ENCODE measurements around the gene GALNT7. TPM values are rescaled to one million over a fixed set of nuclear protein-coding genes. Genes with fewer than 3 reads are reported as not detected.

The GALNT7 gene
- total and polyA plus RNA-seq, 4 donors: 0.65 to 13.0 (median 2.1) TPM

DNA sequence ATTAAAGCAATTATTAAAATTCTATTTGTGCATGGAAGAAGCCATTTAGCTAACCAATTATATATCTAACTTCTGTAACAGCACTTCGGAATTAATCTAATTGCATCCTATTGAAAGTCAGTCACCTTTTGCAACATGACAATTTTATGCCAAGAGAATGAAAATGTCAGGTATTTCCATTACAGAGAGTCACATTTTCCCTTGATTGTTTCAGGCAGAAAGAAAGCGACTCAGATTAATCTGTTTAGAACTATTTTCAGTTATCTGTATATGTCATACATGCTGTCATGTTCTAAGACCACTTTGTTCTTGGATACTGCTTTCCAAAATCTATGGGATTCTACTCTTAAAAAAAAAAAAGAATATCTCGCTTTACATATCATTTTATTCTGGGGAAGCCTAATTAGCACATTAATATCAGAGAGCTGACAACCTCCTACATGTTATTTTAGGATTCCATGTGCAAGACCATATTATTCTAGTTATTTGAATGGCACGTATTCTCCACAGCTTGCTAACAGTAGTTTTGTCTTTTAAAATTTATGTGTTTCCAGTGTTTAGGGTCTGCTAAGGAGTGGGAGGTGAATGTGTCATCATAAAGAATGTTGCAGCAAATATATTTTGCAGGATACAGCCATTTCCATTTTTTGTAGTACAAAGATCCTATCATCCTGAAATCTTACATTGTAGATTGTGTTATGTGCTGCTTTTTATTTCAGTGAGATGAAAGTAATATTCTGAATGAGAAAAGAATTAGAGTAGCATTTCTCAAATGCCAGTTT lies 31.7 kb downstream of the GALNT7 start:
- Histone ChIP-seq H3K27me3 (ENCODE audit: control insufficient read depth in 4 of 4, insufficient read depth in 4 of 4, low read length in 3 of 4) (no peaks in the 10 kb centered on the region), H3K36me3 (ENCODE audit: control insufficient read depth in 4 of 4, insufficient read depth in 3 of 4, low read depth in 1 of 4, low read length in 3 of 4) (no peaks in the 10 kb centered on the region), H3K4me3 (ENCODE audit: low read depth in 1 of 3, low read length in 3 of 3) (no peak overlapping the region), H3K27ac (ENCODE audit: low read depth in 1 of 2, low read length in 2 of 2) (no peak overlapping the region), H3K9me3 (ENCODE audit: control insufficient read depth in 4 of 4, low read length in 3 of 4) (no peaks in the 10 kb centered on the region), H3K9ac (ENCODE audit: low read depth in 1 of 2, low read length in 2 of 2) (no peak overlapping the region), H3K4me1 (ENCODE audit: control insufficient read depth in 4 of 4, insufficient read depth in 4 of 4, low read length in 3 of 4) (no peaks in the 10 kb centered on the region)
- DNase-seq (ENCODE audit: low spot score): no peak
- TF ChIP-seq REST (IDR thresholded peaks at IDR 0.05) (no peak), GABPA (IDR thresholded peaks at IDR 0.05 in 1 of 2, conservative IDR thresholded peaks at IDR 0.05 in 1 of 2) (no peak), SP1 (IDR thresholded peaks at IDR 0.05) (no peak), HNF4G (IDR thresholded peaks at IDR 0.05) (no peak), YY1 (IDR thresholded peaks at IDR 0.05) (no peak), RXRA (IDR thresholded peaks at IDR 0.05) (no peak), FOXA1 (IDR thresholded peaks at IDR 0.05) (no peak)
- TF ChIP-seq, protein P1, sequence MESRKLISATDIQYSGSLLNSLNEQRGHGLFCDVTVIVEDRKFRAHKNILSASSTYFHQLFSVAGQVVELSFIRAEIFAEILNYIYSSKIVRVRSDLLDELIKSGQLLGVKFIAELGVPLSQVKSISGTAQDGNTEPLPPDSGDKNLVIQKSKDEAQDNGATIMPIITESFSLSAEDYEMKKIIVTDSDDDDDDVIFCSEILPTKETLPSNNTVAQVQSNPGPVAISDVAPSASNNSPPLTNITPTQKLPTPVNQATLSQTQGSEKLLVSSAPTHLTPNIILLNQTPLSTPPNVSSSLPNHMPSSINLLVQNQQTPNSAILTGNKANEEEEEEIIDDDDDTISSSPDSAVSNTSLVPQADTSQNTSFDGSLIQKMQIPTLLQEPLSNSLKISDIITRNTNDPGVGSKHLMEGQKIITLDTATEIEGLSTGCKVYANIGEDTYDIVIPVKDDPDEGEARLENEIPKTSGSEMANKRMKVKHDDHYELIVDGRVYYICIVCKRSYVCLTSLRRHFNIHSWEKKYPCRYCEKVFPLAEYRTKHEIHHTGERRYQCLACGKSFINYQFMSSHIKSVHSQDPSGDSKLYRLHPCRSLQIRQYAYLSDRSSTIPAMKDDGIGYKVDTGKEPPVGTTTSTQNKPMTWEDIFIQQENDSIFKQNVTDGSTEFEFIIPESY (IDR thresholded peaks at IDR 0.05): no peak
- WGBS: 89% methylated on average over 4 of the region's 4 CpGs

DNA sequence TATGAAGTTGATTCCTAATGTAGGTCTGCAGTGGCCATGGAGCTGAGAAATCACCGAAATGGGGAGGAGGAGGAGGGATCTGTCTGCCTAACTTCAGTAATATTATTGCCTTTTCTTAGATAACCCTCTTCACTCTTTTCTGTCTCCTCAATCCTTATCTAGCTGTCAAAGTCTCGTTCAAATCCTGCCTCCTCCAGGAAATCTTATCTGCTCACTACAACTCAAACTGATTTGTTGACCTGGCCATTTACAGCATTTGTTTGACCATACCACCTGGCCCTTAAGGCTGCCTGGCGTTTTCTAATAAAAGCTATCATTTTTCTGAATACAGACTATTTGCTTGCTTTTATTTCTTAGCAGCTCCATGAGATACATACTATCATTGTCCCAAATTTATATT lies 33.8 kb downstream of the GALNT7 start:
- Histone ChIP-seq H3K4me3 (ENCODE audit: low read depth in 1 of 3, low read length in 3 of 3) (no peak overlapping the region), H3K27ac (ENCODE audit: low read depth in 1 of 2, low read length in 2 of 2) (no peak overlapping the region), H3K27me3 (ENCODE audit: control insufficient read depth in 4 of 4, insufficient read depth in 4 of 4, low read length in 3 of 4) (no peaks in the 10 kb centered on the region), H3K4me1 (ENCODE audit: control insufficient read depth in 4 of 4, insufficient read depth in 4 of 4, low read length in 3 of 4) (no peaks in the 10 kb centered on the region), H3K9ac (ENCODE audit: low read depth in 1 of 2, low read length in 2 of 2) (no peak overlapping the region), H3K36me3 (ENCODE audit: control insufficient read depth in 4 of 4, insufficient read depth in 3 of 4, low read depth in 1 of 4, low read length in 3 of 4) (no peaks in the 10 kb centered on the region), H3K9me3 (ENCODE audit: control insufficient read depth in 4 of 4, low read length in 3 of 4) (no peaks in the 10 kb centered on the region)
- WGBS: 62% methylated on average over 3 of the region's 3 CpGs
- DNase-seq (ENCODE audit: low spot score): no peak
- TF ChIP-seq MAX (IDR thresholded peaks at IDR 0.05) (no peak), EGR1 (IDR thresholded peaks at IDR 0.05; ENCODE audit: low read depth in 2 of 2) (no peak), FOXA1 (IDR thresholded peaks at IDR 0.05) (no peak), RAD21 (IDR thresholded peaks at IDR 0.05) (no peak), NR2F2 (IDR thresholded peaks at IDR 0.05) (no peak), FOXA2 (IDR thresholded peaks at IDR 0.05) (no peak), JUND (IDR thresholded peaks at IDR 0.05) (no peak), REST (IDR thresholded peaks at IDR 0.05) (no peak), SP1 (IDR thresholded peaks at IDR 0.05) (no peak), TAF1 (conservative IDR thresholded peaks at IDR 0.05) (no peak), HNF4G (IDR thresholded peaks at IDR 0.05) (no peak), GABPA (IDR thresholded peaks at IDR 0.05 in 1 of 2, conservative IDR thresholded peaks at IDR 0.05 in 1 of 2) (no peak), HNF4A (conservative IDR thresholded peaks at IDR 0.05) (no peak)
- TF ChIP-seq, protein P1 (IDR thresholded peaks at IDR 0.05): no peak
- TF ChIP-seq, protein P2, sequence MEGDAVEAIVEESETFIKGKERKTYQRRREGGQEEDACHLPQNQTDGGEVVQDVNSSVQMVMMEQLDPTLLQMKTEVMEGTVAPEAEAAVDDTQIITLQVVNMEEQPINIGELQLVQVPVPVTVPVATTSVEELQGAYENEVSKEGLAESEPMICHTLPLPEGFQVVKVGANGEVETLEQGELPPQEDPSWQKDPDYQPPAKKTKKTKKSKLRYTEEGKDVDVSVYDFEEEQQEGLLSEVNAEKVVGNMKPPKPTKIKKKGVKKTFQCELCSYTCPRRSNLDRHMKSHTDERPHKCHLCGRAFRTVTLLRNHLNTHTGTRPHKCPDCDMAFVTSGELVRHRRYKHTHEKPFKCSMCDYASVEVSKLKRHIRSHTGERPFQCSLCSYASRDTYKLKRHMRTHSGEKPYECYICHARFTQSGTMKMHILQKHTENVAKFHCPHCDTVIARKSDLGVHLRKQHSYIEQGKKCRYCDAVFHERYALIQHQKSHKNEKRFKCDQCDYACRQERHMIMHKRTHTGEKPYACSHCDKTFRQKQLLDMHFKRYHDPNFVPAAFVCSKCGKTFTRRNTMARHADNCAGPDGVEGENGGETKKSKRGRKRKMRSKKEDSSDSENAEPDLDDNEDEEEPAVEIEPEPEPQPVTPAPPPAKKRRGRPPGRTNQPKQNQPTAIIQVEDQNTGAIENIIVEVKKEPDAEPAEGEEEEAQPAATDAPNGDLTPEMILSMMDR (IDR thresholded peaks at IDR 0.05; ENCODE audit: low read depth, low read length, missing input control): no peak
- TF ChIP-seq, protein P3, sequence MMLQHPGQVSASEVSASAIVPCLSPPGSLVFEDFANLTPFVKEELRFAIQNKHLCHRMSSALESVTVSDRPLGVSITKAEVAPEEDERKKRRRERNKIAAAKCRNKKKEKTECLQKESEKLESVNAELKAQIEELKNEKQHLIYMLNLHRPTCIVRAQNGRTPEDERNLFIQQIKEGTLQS (IDR thresholded peaks at IDR 0.05): no peak
